A549 treated with CpdA at 1 μM for 4 hours (cell line): ENCODE results near the gene B3GLCT. TPM values are rescaled to one million over a fixed set of nuclear protein-coding genes. Genes with fewer than 3 reads are reported as not detected.

Experiments
- total RNA-seq: library from RNA; stranded (reverse); fragments of 200-300 nt; extraction: Qiagen RNA extraction; gene quantifications from 5 replicates; pipeline ENCODE4 v1.2.3, GENCODE V29; 2022; ENCODE audit warnings: low read depth

B3GLCT gene
- total RNA-seq = 4.9 to 5.7 TPM (median 5.2 TPM) in 5 replicates

DNA sequence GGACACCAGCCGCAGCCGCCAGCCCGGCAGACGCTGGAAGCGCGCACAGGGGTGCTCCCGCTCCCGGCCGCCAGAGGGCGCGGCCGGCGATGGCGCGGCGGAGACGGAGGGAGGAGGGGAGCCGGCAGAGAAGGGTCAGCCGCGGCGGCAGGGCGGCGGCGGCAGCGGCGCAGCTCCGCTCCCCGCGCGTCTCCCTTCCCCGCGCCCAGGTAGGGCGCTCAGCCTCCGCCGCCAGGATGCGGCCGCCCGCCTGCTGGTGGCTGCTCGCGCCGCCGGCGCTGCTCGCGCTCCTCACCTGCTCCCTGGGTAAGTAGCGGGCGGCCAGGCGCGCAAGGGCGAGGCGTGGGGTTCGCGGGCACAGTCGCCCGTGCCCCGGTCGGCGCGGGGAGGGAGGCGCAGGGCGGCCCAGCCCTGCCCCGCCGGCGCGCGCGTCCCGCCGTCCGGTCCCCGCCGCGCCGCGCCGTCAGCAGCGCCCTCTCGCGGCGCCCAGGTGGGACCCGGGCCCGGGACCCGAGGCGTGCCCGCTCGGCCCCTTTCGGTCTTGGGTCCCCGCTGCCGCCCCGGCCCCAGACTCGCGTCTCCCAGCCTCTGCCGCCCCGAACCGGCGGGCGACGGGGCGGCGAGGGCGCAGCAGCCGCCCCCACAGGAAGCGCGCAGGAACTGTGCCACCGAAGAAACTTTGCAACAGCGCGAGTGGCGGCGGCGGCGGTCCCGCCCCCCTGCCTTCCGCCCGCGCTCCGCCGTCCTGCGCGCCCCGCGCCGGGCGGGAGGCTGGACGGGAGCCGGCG is at the start of gene B3GLCT:
Gene B3GLCT, plus strand, starts transcription at position 127 of the 788 bp plus-strand sequence. Its CDS starts 110 bp downstream, at position 237.

DNA sequence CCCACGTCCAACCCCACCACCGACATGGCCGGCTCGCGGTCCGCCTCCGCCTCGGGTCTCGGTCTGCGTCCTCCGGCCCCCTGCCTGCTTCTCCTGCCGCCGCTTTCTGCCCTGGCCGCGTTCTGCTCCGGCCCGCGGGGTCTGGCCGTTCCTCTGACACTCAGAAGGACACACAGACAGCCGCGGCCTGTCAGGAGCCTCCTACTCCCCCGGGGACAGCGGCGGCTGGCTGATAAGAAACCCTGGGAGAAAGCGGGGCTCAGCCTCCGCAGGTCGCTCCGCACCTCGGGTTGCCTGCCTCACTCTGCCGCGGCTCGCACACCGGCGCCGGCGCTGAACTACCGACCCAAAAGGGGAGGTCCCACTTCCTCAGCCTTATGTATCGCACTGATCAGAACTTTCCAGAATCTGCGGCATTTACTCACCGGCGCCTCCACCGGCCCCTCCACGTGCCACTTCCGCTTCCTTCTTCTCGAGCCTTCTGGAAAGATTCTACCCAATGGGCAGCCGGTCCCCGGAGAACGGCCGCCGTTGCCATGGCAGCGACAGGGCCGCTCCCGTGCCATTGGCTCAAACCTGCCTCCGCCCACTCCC is 38.1 kb upstream of the B3GLCT start, which contains the start of gene HSPH1:
Gene HSPH1, minus strand, starts transcription at position 348 of the 594 bp plus-strand sequence. Its CDS starts 322 bp downstream, at position 26.

Other genes starting within 250 kb of the B3GLCT start
- 105 to 142 TPM (median 125 TPM) in 5 replicates for gene HSPH1, start 38.1 kb upstream of the B3GLCT start, total RNA-seq